Keratinocyte (primary cell): ENCODE results near the gene RBM10. TPM values are rescaled to one million over a fixed set of nuclear protein-coding genes. Genes with fewer than 3 reads are reported as not detected.

Experiments
- DNase-seq: peaks from one replicate; pipeline ENCODE4 v3.0.0-alpha.2; 2011; ENCODE audit warnings: low read depth, missing footprints, low spot score
- FAIRE-seq: peaks from 2 replicates; lab custom pipeline; 2011; peaks lifted over from hg19 to GRCh38; lab: Jason Lieb, UNC
- H2AFZ ChIP-seq: 2 replicates; pipeline ENCODE4 v1.6.0; 2012; ENCODE audit warnings: low read length, control low read depth, inconsistent platforms; ENCODE audit not compliant: control insufficient read depth
- H3K27ac ChIP-seq: 2 replicates; pipeline ENCODE4 v1.5.1; 2011; ENCODE audit warnings: low read length; ENCODE audit not compliant: control insufficient read depth, insufficient read depth
- H3K27me3 ChIP-seq: 3 replicates; pipeline ENCODE4 v1.6.0; 2011; ENCODE audit warnings: low read length; ENCODE audit not compliant: control insufficient read depth, insufficient read depth; ENCODE audit errors: extremely low read depth
- H3K36me3 ChIP-seq, 2 experiments: 2 replicates in 1 of 2; 3 replicates in 1 of 2; pipeline ENCODE4 v1.5.1; 2011; ENCODE audit warnings: low read length in 2 of 2, mild to moderate bottlenecking in 1 of 2; ENCODE audit not compliant: control insufficient read depth in 2 of 2, insufficient read depth in 2 of 2; ENCODE audit errors: extremely low read depth in 1 of 2
- H3K4me1 ChIP-seq: 3 replicates; pipeline ENCODE4 v1.5.1; 2011; ENCODE audit warnings: low read length; ENCODE audit not compliant: control insufficient read depth, insufficient read depth; ENCODE audit errors: extremely low read depth
- H3K4me2 ChIP-seq: 3 replicates; pipeline ENCODE4 v1.6.0; 2011; ENCODE audit warnings: low read depth, low read length; ENCODE audit not compliant: control insufficient read depth, insufficient read depth; ENCODE audit errors: extremely low read depth
- H3K4me3 ChIP-seq, 3 experiments: fragments of 200-600 bp in 1 of 3; sonication (generic) in 1 of 3; 2 replicates in 2 of 3; 3 replicates in 1 of 3; pipeline ENCODE4 v1.5.1; 2011 to 2016; ENCODE audit warnings: low read length in 3 of 3, mild to moderate bottlenecking in 3 of 3, control low read depth in 2 of 3, inconsistent platforms in 1 of 3, low read depth in 1 of 3, mixed read lengths in 1 of 3, mixed run types in 1 of 3, moderate library complexity in 1 of 3; ENCODE audit not compliant: control insufficient read depth in 2 of 3, insufficient read depth in 2 of 3; ENCODE audit errors: extremely low read depth in 1 of 3
- H3K79me2 ChIP-seq: 2 replicates; pipeline ENCODE4 v1.6.0; 2012; ENCODE audit warnings: low read length; ENCODE audit not compliant: control insufficient read depth, insufficient read depth
- H3K9ac ChIP-seq: 3 replicates; pipeline ENCODE4 v1.6.0; 2011; ENCODE audit warnings: low read length; ENCODE audit not compliant: control insufficient read depth, insufficient read depth; ENCODE audit errors: extremely low read depth
- H3K9me1 ChIP-seq: 3 replicates; pipeline ENCODE4 v1.6.0; 2011; ENCODE audit warnings: low read length; ENCODE audit not compliant: control insufficient read depth, insufficient read depth; ENCODE audit errors: extremely low read depth
- H3K9me3 ChIP-seq: 2 replicates; pipeline ENCODE4 v1.5.1; 2012; ENCODE audit warnings: low read depth, low read length; ENCODE audit not compliant: control insufficient read depth
- H4K20me1 ChIP-seq: 3 replicates; pipeline ENCODE4 v1.6.0; 2011; ENCODE audit warnings: low read length; ENCODE audit not compliant: control insufficient read depth, insufficient read depth; ENCODE audit errors: extremely low read depth
- EZH2 ChIP-seq: IDR thresholded peaks from one replicate; pipeline ENCODE4 v1.6.1; 2012; ENCODE audit warnings: inconsistent platforms, mild to moderate bottlenecking, low read length, moderate library complexity
- dilution Hi-C: fragments of 300-500 bp; cut with MboI; formaldehyde crosslinking; loops from one replicate; pipeline ENCODE4 v1.7.0; 2020; ENCODE audit warnings: low sequenced_read_pairs; ENCODE audit not compliant: extremely low pct_ligation_motif_present
- polyA plus RNA-seq, 5 experiments: library from polyadenylated mRNA; depleted of rRNA in 3 of 5; stranded (reverse) in 3 of 5; stranded (forward) in 1 of 5; unstranded in 1 of 5; fragments of >200 nt; gene quantifications; 1 replicate in 1 of 5; 2 replicates in 3 of 5; 3 replicates in 1 of 5; pipeline versions ENCODE4 v1.2.1 to v1.2.3, GENCODE V29; 2011 to 2012; ENCODE audit warnings: missing spikeins in 2 of 5, low read depth in 1 of 5, low replicate concordance in 1 of 5
- TF ChIP-seq, protein P1 (sequence below), 3 experiments: IDR thresholded peaks in 1 of 3; conservative IDR thresholded peaks in 1 of 3; optimal IDR thresholded peaks in 1 of 3; 2 replicates in 2 of 3; 3 replicates in 1 of 3; pipeline versions ENCODE3 to v1.5.1; 2011; ENCODE audit warnings: low read length in 3 of 3, mild to moderate bottlenecking in 3 of 3, moderate library complexity in 2 of 3, control low read depth in 1 of 3, inconsistent platforms in 1 of 3; ENCODE audit not compliant: insufficient read depth in 2 of 3; ENCODE audit errors: extremely low read depth in 1 of 3

Gene RBM10
- polyA plus RNA-seq, 1 donor (not counting 4 experiments of a cell fraction or from before 2014, with no cell fraction given) = 10.8 TPM

DNA sequence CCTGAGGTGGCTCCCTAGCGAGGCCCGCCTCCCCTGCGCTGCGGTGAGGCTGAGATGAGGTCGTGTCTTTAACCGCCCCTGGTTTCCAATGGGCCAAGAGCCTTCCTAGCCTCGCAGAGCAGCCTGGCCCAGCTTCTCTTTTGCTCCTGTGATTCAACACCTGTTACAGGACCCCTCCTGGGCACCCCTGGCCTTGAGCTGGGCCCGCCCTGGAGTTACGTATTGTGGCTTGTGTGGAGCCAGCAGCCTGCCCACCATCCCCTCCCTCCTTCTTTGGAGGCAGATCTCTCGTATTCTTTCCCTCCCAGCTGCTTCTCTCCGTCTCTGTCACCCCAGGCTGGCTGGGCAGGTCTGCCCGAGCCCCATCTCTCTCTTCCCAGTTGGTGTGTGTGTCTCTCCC lies 29.4 kb downstream of the RBM10 start:
- Histone ChIP-seq H3K27me3 (no peaks in the 10 kb centered on the region), H3K27ac (no peak overlapping the region), H3K9me3 (no peaks in the 10 kb centered on the region), H3K9me1 (no peaks in the 10 kb centered on the region), H3K9ac (no peak overlapping the region), H3K4me1 (peaks cover 15% of the 10 kb centered on the region), H3K4me3 (no peak overlapping the region), H3K79me2 (no peaks in the 10 kb centered on the region), H3K36me3 (peaks cover 0 to 11% of the 10 kb centered on the region in 2 experiments), H3K4me2 (no peak overlapping the region), H4K20me1 (no peaks in the 10 kb centered on the region), H2AFZ (no peak overlapping the region)
- FAIRE-seq (no peak), DNase-seq (no peak)
- TF ChIP-seq, protein P1, sequence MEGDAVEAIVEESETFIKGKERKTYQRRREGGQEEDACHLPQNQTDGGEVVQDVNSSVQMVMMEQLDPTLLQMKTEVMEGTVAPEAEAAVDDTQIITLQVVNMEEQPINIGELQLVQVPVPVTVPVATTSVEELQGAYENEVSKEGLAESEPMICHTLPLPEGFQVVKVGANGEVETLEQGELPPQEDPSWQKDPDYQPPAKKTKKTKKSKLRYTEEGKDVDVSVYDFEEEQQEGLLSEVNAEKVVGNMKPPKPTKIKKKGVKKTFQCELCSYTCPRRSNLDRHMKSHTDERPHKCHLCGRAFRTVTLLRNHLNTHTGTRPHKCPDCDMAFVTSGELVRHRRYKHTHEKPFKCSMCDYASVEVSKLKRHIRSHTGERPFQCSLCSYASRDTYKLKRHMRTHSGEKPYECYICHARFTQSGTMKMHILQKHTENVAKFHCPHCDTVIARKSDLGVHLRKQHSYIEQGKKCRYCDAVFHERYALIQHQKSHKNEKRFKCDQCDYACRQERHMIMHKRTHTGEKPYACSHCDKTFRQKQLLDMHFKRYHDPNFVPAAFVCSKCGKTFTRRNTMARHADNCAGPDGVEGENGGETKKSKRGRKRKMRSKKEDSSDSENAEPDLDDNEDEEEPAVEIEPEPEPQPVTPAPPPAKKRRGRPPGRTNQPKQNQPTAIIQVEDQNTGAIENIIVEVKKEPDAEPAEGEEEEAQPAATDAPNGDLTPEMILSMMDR (optimal IDR thresholded peaks at IDR 0.05 in 1 of 3, IDR thresholded peaks at IDR 0.05 in 1 of 3, conservative IDR thresholded peaks at IDR 0.05 in 1 of 3; ENCODE audit: extremely low read depth in 1 of 3, insufficient read depth in 2 of 3, low read length in 3 of 3) = no peak
- TF ChIP-seq EZH2 = no peak
- dilution Hi-C loops = no loop called here

DNA sequence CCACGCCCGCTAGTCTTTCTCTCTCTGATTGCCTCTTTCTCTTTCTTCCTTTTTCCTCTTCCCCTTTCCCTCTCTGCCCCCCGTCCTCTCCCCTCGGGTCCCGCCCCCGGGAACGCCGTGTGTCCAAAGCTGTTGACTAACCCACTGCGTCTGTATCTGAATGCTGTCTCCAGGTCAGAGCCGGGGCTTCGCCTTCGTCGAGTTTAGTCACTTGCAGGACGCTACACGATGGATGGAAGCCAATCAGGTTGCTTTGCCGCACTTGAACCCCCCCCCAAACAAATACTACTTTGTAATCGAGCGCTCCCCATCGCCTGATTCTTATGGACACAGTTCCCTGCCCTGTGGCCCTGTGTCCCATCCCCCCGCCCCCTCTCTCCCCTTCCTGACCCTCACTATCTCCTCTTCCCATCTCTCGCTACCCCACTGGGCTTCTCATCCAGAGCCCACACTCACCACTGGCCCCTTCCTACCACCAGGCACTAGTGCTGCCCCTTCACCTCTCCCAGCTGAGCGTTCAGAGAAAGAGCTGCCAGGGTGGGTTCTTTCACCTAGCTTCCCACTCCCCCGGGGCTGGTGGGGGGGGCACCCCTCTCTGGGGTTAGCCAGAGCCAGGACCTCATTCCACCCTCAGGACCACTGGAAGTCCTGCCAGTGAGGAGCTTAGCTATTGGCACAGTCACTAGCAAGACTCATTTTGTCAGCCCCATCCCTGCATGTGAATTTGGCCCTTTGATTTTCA lies 30.0 kb downstream of the RBM10 start:
- H3K4me2 ChIP-seq = no peak overlapping the region
- no peaks in the 10 kb centered on the region for H3K9me3 ChIP-seq
- no peaks in the 10 kb centered on the region for H3K79me2 ChIP-seq
- dilution Hi-C loops = no loop called here
- H3K27ac ChIP-seq = no peak overlapping the region
- no peaks in the 10 kb centered on the region for H3K27me3 ChIP-seq
- H4K20me1 ChIP-seq = no peaks in the 10 kb centered on the region
- DNase-seq = no peak
- peaks cover 0 to 10% of the 10 kb centered on the region in 2 experiments for H3K36me3 ChIP-seq
- no peak overlapping the region for H3K9ac ChIP-seq
- H2AFZ ChIP-seq = no peak overlapping the region
- H3K4me1 ChIP-seq = peaks cover 16% of the 10 kb centered on the region
- no peak for FAIRE-seq
- TF ChIP-seq, protein P1 (optimal IDR thresholded peaks at IDR 0.05 in 1 of 3, IDR thresholded peaks at IDR 0.05 in 1 of 3, conservative IDR thresholded peaks at IDR 0.05 in 1 of 3; ENCODE audit: extremely low read depth in 1 of 3, insufficient read depth in 2 of 3, low read length in 3 of 3) = no peak
- no peak for TF ChIP-seq EZH2
- H3K9me1 ChIP-seq = no peaks in the 10 kb centered on the region
- H3K4me3 ChIP-seq = no peak overlapping the region
